Gastroesophageal sphincter (tissue), 4 donors: ENCODE measurements around the gene TCF7L1. TPM values are rescaled to one million over a fixed set of nuclear protein-coding genes. Genes with fewer than 3 reads are reported as not detected.

Source experiments
- ATAC-seq: fragments of 150-250 bp; one replicate; pipeline ENCODE4 v1.9.1; 2016; ENCODE audit warnings: mild to moderate bottlenecking, moderate library complexity
- H3K27ac ChIP-seq, 4 donors: fragments of 200-600 bp; sonication (generic) in 3 of 4; 1 replicate in 3 of 4; 2 replicates in 1 of 4; pipeline ENCODE4 v1.5.1; 2016 to 2019
- H3K27me3 ChIP-seq: fragments of 200-600 bp; sonication (generic); one replicate; pipeline ENCODE4 v1.5.1; 2019
- H3K36me3 ChIP-seq, 2 donors: fragments of 200-600 bp; sonication (generic); one replicate each; pipeline ENCODE4 v1.5.1; 2019; ENCODE audit warnings: control low read depth in 1 of 2
- H3K4me1 ChIP-seq, 3 donors: fragments of 200-600 bp; sonication (generic); 1 replicate in 2 of 3; 2 replicates in 1 of 3; pipeline ENCODE4 v1.5.1; 2016 to 2019; ENCODE audit warnings: control low read depth in 2 of 3
- H3K4me3 ChIP-seq, 2 donors: fragments of 200-600 bp; sonication (generic); one replicate each; pipeline ENCODE4 v1.5.1; 2019; ENCODE audit warnings: mild to moderate bottlenecking in 1 of 2, moderate library complexity in 1 of 2
- H3K9me3 ChIP-seq, 3 donors: fragments of 200-600 bp; sonication (generic); one replicate each; pipeline ENCODE4 v1.5.1; 2017 to 2019; ENCODE audit warnings: control low read depth in 2 of 3
- CTCF ChIP-seq, 4 experiments: fragments of 200-600 bp in 2 of 4; fragments of 450-650 bp in 2 of 4; sonication (generic) in 1 of 4; IDR thresholded peaks; one replicate each; pipeline ENCODE4 v1.5.1; 2017 to 2019; ENCODE audit warnings: antibody characterized with exemption in 4 of 4, mild to moderate bottlenecking in 2 of 4, moderate library complexity in 2 of 4
- EP300 ChIP-seq: sonication (generic); formaldehyde crosslinking; IDR thresholded peaks from one replicate; pipeline ENCODE4 v1.6.1; 2017; ENCODE audit warnings: antibody characterized with exemption, mild to moderate bottlenecking
- POLR2A ChIP-seq, 2 donors: fragments of 450-650 bp; IDR thresholded peaks; one replicate each; pipeline ENCODE4 v1.6.1; 2017; ENCODE audit warnings: antibody characterized with exemption in 2 of 2, mild to moderate bottlenecking in 2 of 2, moderate library complexity in 1 of 2
- POLR2AphosphoS5 ChIP-seq: sonication (generic); formaldehyde crosslinking; IDR thresholded peaks from one replicate; pipeline ENCODE4 v1.6.1; 2017; ENCODE audit warnings: antibody characterized with exemption
- WGBS, 2 donors: methylation state at CpG; one replicate each; pipeline ENCODE4 v1.1.5; 2018; ENCODE audit warnings: low coverage in 1 of 2; 5-methylcytosine and 5-hydroxymethylcytosine counted together
- total RNA-seq, 4 donors: library from RNA; depleted of rRNA; stranded (reverse); fragments of >200 nt; gene quantifications; one replicate each; pipeline ENCODE4 v1.1.0, GENCODE V29; 2016

Gene TCF7L1
- total RNA-seq, 4 donors from 2014 or later: 4.0 to 13.0 (median 5.3) TPM

GRCh38 chr2:85156153-85156552 is 23.0 kb downstream of the TCF7L1 start:
- Histone ChIP-seq H3K27me3 (no peaks in the 10 kb centered on the region), H3K27ac (no peak overlapping the region), H3K36me3 (no peaks in the 10 kb centered on the region), H3K4me1 (peaks cover 6 to 84% (median 47%) of the 10 kb centered on the region in 3 donors), H3K4me3 (no peak overlapping the region), H3K9me3 (no peaks in the 10 kb centered on the region)
- ATAC-seq: no peak
- 45 to 52% methylated on average over 4 of the region's 7 CpGs for WGBS, 2 donors
- TF ChIP-seq EP300: no peak
- no peak for TF ChIP-seq POLR2A (IDR thresholded peaks at IDR 0.05)
- TF ChIP-seq CTCF (IDR thresholded peaks at IDR 0.05): no peak

GRCh38 chr2:85156619-85157018 is 23.4 kb downstream of the TCF7L1 start:
- no peaks in the 10 kb centered on the region for H3K36me3 ChIP-seq
- H3K27me3 ChIP-seq: no peaks in the 10 kb centered on the region
- no peak overlapping the region for H3K4me3 ChIP-seq
- ATAC-seq: no peak
- H3K9me3 ChIP-seq: no peaks in the 10 kb centered on the region
- H3K27ac ChIP-seq: no peak overlapping the region
- peaks cover 6 to 89% (median 52%) of the 10 kb centered on the region in 3 donors for H3K4me1 ChIP-seq
- TF ChIP-seq EP300 (no peak), POLR2A (IDR thresholded peaks at IDR 0.05) (no peak), CTCF (IDR thresholded peaks at IDR 0.05) (no peak), POLR2AphosphoS5 (no peak)
- 76 to 88% methylated on average over 3 of the region's 3 CpGs for WGBS, 2 donors

- no peak for TF ChIP-seq CTCF (IDR thresholded peaks at IDR 0.05)
- TF ChIP-seq EP300: no peak
- no peak for TF ChIP-seq POLR2AphosphoS5
- TF ChIP-seq POLR2A (IDR thresholded peaks at IDR 0.05): no peak
- no CpG with 5 or more reads among the region's 1 CpG for WGBS, 2 donors
- no peak overlapping the region for H3K27ac ChIP-seq
- peaks cover 6 to 92% (median 59%) of the 10 kb centered on the region in 3 donors for H3K4me1 ChIP-seq
- H3K4me3 ChIP-seq: no peak overlapping the region
- no peaks in the 10 kb centered on the region for H3K27me3 ChIP-seq
- no peaks in the 10 kb centered on the region for H3K36me3 ChIP-seq
- ATAC-seq: no peak
- H3K9me3 ChIP-seq: no peaks in the 10 kb centered on the region
Measured at GRCh38 chr2:85157345-85157744, 24.2 kb downstream of the TCF7L1 start.

GRCh38 chr2:85158559-85159273 is 25.5 kb downstream of the TCF7L1 start:
- H3K4me3 ChIP-seq: no peak overlapping the region
- H3K27me3 ChIP-seq: no peaks in the 10 kb centered on the region
- WGBS, 2 donors: 67 to 70% methylated on average over 3 to 11 of the region's 14 CpGs
- no peak overlapping the region for H3K27ac ChIP-seq
- ATAC-seq: no peak
- TF ChIP-seq CTCF (IDR thresholded peaks at IDR 0.05) (no peak), EP300 (no peak), POLR2A (IDR thresholded peaks at IDR 0.05) (no peak), POLR2AphosphoS5 (no peak)
- H3K36me3 ChIP-seq: no peaks in the 10 kb centered on the region
- H3K4me1 ChIP-seq: peaks cover 6 to 100% (median 70%) of the 10 kb centered on the region in 3 donors
- H3K9me3 ChIP-seq: no peaks in the 10 kb centered on the region

GRCh38 chr2:85159589-85159988 is 26.4 kb downstream of the TCF7L1 start:
- ATAC-seq: no peak
- Histone ChIP-seq H3K4me1 (peaks cover 6 to 100% (median 74%) of the 10 kb centered on the region in 3 donors), H3K4me3 (no peak overlapping the region), H3K27me3 (no peaks in the 10 kb centered on the region), H3K36me3 (no peaks in the 10 kb centered on the region), H3K27ac (no peak overlapping the region), H3K9me3 (no peaks in the 10 kb centered on the region)
- TF ChIP-seq POLR2A (IDR thresholded peaks at IDR 0.05) (no peak), CTCF (IDR thresholded peaks at IDR 0.05) (no peak), EP300 (no peak), POLR2AphosphoS5 (no peak)
- 69% methylated on average over 3 of the region's 6 CpGs; no CpG with 5 or more reads in 1 of the 2 donors for WGBS, 2 donors
